ENCODE measurements around the gene ABCD1.
"Not testable (repeated sequence)": the region's sequence is repeated elsewhere in the genome, so short reads cannot be mapped to it uniquely, and the experiment has no call there.

The ABCD1 gene

GRCh38 chrX:153714256-153714655 lies 10.4 kb upstream of the ABCD1 start:
- DNase-seq, result no peak

- no peak for DNase-seq
Measured at GRCh38 chrX:153717445-153717844, 7.2 kb upstream of the ABCD1 start.

GRCh38 chrX:153719238-153719637 lies 5.4 kb upstream of the ABCD1 start:
- DNase-seq, result no peak

- DNase-seq, result no peak
Measured at GRCh38 chrX:153719701-153720100, 5.0 kb upstream of the ABCD1 start.

- DNase-seq, result no peak
Measured at GRCh38 chrX:153722704-153723350, 1.8 kb upstream of the ABCD1 start.

- no peak for DNase-seq
Measured at GRCh38 chrX:153723351-153724251, 1.1 kb upstream of the ABCD1 start.

GRCh38 chrX:153725039-153725831 lies 579 bp downstream of the ABCD1 start:
- DNase-seq, result no peak

- no peak for DNase-seq
Measured at GRCh38 chrX:153725832-153726285, 1.2 kb downstream of the ABCD1 start.

- peak; percentile 60 for DNase-seq
Measured at GRCh38 chrX:153726286-153727122, 1.8 kb downstream of the ABCD1 start.

GRCh38 chrX:153727123-153727931 lies 2.7 kb downstream of the ABCD1 start:
- no peak for DNase-seq

- no peak for DNase-seq
Measured at GRCh38 chrX:153728095-153728494, 3.4 kb downstream of the ABCD1 start.

GRCh38 chrX:153728951-153729631 lies 4.4 kb downstream of the ABCD1 start:
- no peak for DNase-seq

- not testable (repeated sequence) for DNase-seq
Measured at GRCh38 chrX:153730115-153730514, 5.5 kb downstream of the ABCD1 start.

- no peak for DNase-seq
Measured at GRCh38 chrX:153731117-153731844, 6.6 kb downstream of the ABCD1 start.

GRCh38 chrX:153731845-153732215 lies 7.2 kb downstream of the ABCD1 start:
- DNase-seq, result no peak

- no peak for DNase-seq
Measured at GRCh38 chrX:153732401-153732800, 7.7 kb downstream of the ABCD1 start.

GRCh38 chrX:153733651-153734240 lies 9.1 kb downstream of the ABCD1 start:
- DNase-seq, result no peak

GRCh38 chrX:153734871-153735270 lies 10.2 kb downstream of the ABCD1 start:
- DNase-seq, result no peak

GRCh38 chrX:153735274-153735673 lies 10.6 kb downstream of the ABCD1 start:
- no peak for DNase-seq
